Kidney (tissue), 14 donors: ENCODE data around the gene LRRC26. TPM values are rescaled to one million over a fixed set of nuclear protein-coding genes. Genes with fewer than 3 reads are reported as not detected.

Experiments
- DNase-seq, 5 donors: peaks; one replicate each; pipeline ENCODE4 v3.0.0-alpha.2; 2013 to 2020
- FAIRE-seq: peaks from 2 replicates; lab custom pipeline; 2012; peaks lifted over from hg19 to GRCh38; lab: Jason Lieb, UNC
- H3K27ac ChIP-seq, 2 donors: one replicate each; pipeline ENCODE4 v1.7.0; 2013; ENCODE audit warnings: low read depth in 2 of 2, low read length in 2 of 2, inconsistent platforms in 1 of 2
- H3K27me3 ChIP-seq: one replicate; pipeline ENCODE4 v1.7.1; 2013; ENCODE audit warnings: low read length, inconsistent platforms; ENCODE audit not compliant: control insufficient read depth, insufficient read depth
- H3K36me3 ChIP-seq, 3 donors: one replicate each; pipeline versions ENCODE4 v1.7.0 to v1.7.1; 2013; ENCODE audit warnings: low read length in 3 of 3, control low read depth in 1 of 3, inconsistent platforms in 1 of 3; ENCODE audit not compliant: insufficient read depth in 3 of 3, control insufficient read depth in 2 of 3
- H3K4me1 ChIP-seq, 3 donors: one replicate each; pipeline versions ENCODE4 v1.7.0 to v1.7.1; 2013; ENCODE audit warnings: low read length in 3 of 3, inconsistent platforms in 1 of 3, low read depth in 1 of 3; ENCODE audit not compliant: control insufficient read depth in 2 of 3, insufficient read depth in 2 of 3
- H3K4me3 ChIP-seq, 3 donors: one replicate each; pipeline versions ENCODE4 v1.7.0 to v1.8.1; 2013; ENCODE audit warnings: low read length in 3 of 3, control low read depth in 1 of 3, inconsistent platforms in 1 of 3
- H3K9ac ChIP-seq, 3 donors: one replicate each; pipeline versions ENCODE4 v1.7.0 to v1.7.1; 2013; ENCODE audit warnings: low read length in 3 of 3, control low read depth in 1 of 3, inconsistent platforms in 1 of 3
- H3K9me3 ChIP-seq, 3 donors: one replicate each; pipeline versions ENCODE4 v1.7.0 to v1.7.1; 2013; ENCODE audit warnings: low read length in 3 of 3, control low read depth in 1 of 3, inconsistent platforms in 1 of 3; ENCODE audit not compliant: control insufficient read depth in 2 of 3, insufficient read depth in 1 of 3
- intact Hi-C: fragments of 100-400 bp; cut with DNase I; formaldehyde crosslinking; loops from one replicate; pipeline ENCODE4 v1.11.1; 2022
- polyA plus RNA-seq: library from polyadenylated mRNA; stranded (reverse); fragments of 350-450 nt; fragmentation: Illumina TruSeq; extraction: RNeasy Lipid Tissue Mini Kit (QIAGEN cat#74804); gene quantifications from one replicate; pipeline ENCODE4 v1.2.3, GENCODE V29; 2014; ENCODE audit warnings: low read depth, low replicate concordance; ENCODE audit not compliant: insufficient read depth
- total RNA-seq: library from RNA; stranded (reverse); fragmentation: NEBNext Ultra II Directional; extraction: Animal tissue kit (Norgen Biotek cat#: 25700); gene quantifications from one replicate; pipeline ENCODE4 v1.2.1, GENCODE V29; 2021
- TF ChIP-seq, protein P1 (sequence below): IDR thresholded peaks from 3 replicates; pipeline ENCODE4 v1.5.1; 2012; ENCODE audit warnings: mild to moderate bottlenecking, moderate library complexity, borderline replicate concordance; ENCODE audit not compliant: insufficient read depth; ENCODE audit errors: extremely low read depth
- donor health status: control.
- donor health status: control.
- donor health status: control.
- donor health status: control.
- donor health status: control.
- donor health status: DM: yes; HTN: yes; CAD: no.
- donor health status: Normal renal cell carcinoma (clear cell type).

The LRRC26 gene
- total and polyA plus RNA-seq, 2 donors from 2014 or later: 0.25 TPM; not detected in 1

DNA sequence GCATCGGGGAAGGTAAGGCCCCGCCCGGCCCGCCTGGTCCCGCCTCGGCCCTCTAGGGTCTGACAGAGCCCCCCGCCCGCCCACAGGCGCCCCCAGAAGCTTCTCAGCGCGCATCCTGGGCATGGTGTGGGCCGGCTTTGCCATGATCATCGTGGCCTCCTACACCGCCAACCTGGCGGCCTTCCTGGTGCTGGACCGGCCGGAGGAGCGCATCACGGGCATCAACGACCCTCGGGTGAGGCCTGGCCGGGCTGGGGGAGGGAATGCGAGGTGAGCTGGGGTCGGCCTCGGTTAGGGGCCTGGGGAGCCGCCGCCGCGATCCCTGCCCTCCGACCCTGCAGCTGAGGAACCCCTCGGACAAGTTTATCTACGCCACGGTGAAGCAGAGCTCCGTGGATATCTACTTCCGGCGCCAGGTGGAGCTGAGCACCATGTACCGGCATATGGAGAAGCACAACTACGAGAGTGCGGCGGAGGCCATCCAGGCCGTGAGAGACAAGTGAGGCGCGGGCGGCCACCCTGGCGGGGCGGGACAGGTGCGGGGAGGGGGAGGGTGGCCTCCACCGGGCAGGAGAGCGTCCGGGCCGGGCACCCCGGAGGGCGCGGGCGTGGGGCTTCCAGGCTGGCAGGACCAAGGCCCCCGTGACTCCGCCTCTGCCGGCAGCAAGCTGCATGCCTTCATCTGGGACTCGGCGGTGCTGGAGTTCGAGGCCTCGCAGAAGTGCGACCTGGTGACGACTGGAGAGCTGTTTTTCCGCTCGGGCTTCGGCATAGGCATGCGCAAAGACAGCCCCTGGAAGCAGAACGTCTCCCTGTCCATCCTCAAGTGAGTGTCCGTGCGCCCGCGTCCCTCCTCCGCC lies 7.1 kb downstream of the LRRC26 start:
- no peaks in the 10 kb centered on the region for H3K36me3 ChIP-seq
- intact Hi-C loops: no loop called here
- no peak for DNase-seq
- TF ChIP-seq, protein P1, sequence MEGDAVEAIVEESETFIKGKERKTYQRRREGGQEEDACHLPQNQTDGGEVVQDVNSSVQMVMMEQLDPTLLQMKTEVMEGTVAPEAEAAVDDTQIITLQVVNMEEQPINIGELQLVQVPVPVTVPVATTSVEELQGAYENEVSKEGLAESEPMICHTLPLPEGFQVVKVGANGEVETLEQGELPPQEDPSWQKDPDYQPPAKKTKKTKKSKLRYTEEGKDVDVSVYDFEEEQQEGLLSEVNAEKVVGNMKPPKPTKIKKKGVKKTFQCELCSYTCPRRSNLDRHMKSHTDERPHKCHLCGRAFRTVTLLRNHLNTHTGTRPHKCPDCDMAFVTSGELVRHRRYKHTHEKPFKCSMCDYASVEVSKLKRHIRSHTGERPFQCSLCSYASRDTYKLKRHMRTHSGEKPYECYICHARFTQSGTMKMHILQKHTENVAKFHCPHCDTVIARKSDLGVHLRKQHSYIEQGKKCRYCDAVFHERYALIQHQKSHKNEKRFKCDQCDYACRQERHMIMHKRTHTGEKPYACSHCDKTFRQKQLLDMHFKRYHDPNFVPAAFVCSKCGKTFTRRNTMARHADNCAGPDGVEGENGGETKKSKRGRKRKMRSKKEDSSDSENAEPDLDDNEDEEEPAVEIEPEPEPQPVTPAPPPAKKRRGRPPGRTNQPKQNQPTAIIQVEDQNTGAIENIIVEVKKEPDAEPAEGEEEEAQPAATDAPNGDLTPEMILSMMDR: peak; percentile 22
- H3K4me3 ChIP-seq: no peak overlapping the region
- no peaks in the 10 kb centered on the region for H3K9me3 ChIP-seq
- peaks cover 0 to 4% (median 0%) of the 10 kb centered on the region in 3 donors for H3K4me1 ChIP-seq
- peaks cover 43% of the 10 kb centered on the region for H3K27me3 ChIP-seq
- FAIRE-seq: no peak
- H3K27ac ChIP-seq: no peak overlapping the region
- no peak overlapping the region for H3K9ac ChIP-seq

DNA sequence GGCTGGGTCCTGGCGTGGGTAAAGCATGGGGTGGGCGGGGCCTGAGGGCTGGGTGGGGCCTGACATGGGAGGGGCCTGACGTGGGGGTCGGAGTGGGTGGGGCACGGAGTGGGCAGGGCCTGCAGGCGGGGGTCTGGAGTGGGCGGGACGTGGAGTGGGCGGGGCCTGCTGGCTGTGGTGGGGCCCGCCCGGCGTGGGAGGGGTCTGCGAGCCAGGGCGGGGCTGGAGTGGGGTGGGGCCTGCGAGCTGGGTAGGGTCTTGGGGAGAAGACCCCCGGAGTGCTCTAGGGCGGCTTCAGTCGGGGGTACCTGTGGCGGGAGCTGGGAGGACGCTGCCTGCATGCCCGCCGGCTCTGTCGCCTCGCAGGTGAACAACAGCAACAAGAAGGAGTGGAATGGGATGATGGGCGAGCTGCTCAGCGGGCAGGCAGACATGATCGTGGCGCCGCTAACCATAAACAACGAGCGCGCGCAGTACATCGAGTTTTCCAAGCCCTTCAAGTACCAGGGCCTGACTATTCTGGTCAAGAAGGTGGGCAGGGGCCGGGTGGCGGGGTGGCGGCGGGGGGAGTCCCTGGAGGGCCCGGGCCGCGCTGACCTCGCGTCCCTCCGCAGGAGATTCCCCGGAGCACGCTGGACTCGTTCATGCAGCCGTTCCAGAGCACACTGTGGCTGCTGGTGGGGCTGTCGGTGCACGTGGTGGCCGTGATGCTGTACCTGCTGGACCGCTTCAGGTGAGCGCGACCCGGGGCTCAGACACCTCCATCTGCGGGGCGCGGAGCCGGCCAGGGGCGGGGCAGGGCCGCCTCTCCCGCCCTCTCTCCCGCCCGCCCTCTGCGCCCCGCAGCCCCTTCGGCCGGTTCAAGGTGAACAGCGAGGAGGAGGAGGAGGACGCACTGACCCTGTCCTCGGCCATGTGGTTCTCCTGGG lies 8.0 kb downstream of the LRRC26 start:
- peaks cover 0 to 6% (median 0%) of the 10 kb centered on the region in 3 donors for H3K4me1 ChIP-seq
- no peak overlapping the region for H3K27ac ChIP-seq
- TF ChIP-seq, protein P1: no peak
- no peak overlapping the region for H3K9ac ChIP-seq
- DNase-seq: no peak
- no peak for FAIRE-seq
- H3K9me3 ChIP-seq: no peaks in the 10 kb centered on the region
- no peaks in the 10 kb centered on the region for H3K36me3 ChIP-seq
- no peak overlapping the region for H3K4me3 ChIP-seq
- intact Hi-C loops: no loop called here
- H3K27me3 ChIP-seq: peaks cover 46% of the 10 kb centered on the region

DNA sequence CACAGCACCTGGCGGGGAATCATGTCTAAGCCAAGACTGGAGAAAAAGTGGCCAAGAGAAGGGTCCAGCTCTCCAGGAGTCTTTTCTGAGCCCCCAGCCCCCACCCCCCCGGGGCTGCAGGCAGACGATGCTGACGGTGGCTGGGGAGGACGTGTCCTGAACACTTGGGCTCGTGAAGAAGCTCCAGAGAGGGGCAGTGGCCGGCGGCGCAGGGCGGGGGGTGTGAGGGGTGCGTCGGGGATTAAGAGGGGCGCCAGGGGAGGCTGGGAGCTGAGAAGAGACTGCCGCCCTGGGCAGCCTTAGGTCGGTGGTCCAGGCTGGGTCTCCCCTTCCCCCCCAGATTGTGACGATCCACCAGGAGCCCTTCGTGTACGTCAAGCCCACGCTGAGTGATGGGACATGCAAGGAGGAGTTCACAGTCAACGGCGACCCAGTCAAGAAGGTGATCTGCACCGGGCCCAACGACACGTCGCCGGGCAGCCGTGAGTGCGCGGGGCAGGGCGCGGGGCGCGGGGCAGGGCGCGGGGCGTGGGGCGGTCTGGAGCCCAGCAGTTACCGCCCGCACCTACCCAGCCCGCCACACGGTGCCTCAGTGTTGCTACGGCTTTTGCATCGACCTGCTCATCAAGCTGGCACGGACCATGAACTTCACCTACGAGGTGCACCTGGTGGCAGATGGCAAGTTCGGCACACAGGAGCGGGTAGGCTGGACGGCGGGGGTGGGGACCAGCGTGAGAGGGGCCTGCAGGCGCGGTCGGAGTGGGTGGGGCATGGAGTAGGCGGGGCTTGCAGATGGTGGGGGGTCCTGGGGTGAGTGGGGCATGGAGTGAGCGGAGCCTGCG lies 8.9 kb downstream of the LRRC26 start:
- FAIRE-seq (no peak), DNase-seq (no peak)

More for the DNA sequence above, 8.9 kb downstream of the LRRC26 start:
- H3K4me3 ChIP-seq: no peak overlapping the region
- intact Hi-C loops: no loop called here
- H3K9me3 ChIP-seq: no peaks in the 10 kb centered on the region
- no peak overlapping the region for H3K9ac ChIP-seq
- H3K27ac ChIP-seq: no peak overlapping the region
- no peaks in the 10 kb centered on the region for H3K36me3 ChIP-seq
- TF ChIP-seq, protein P1: no peak
- peaks cover 0 to 6% (median 0%) of the 10 kb centered on the region in 3 donors for H3K4me1 ChIP-seq
- peaks cover 38% of the 10 kb centered on the region for H3K27me3 ChIP-seq
